ENCODE data around the gene LGR4. TPM values are rescaled to one million over a fixed set of nuclear protein-coding genes. Genes with fewer than 3 reads are reported as not detected.

Gene LGR4
- total and polyA plus RNA-seq, 2 donors (not counting 1 experiment from before 2014, with no cell fraction given) = 0.92 to 3.3 TPM

- no peaks in the 10 kb centered on the region for H3K9me3 Mint-ChIP-seq (ENCODE audit: insufficient read depth)
- 100% methylated on average over 2 of the region's 6 CpGs for WGBS (ENCODE audit: insufficient coverage)
- DNase-seq = no peak
- no peaks in the 10 kb centered on the region for H3K9me3 ChIP-seq (ENCODE audit: control extremely low read depth in 1 of 3, control insufficient read depth in 2 of 3, insufficient read depth in 1 of 3, low read length in 2 of 3)
- no peaks in the 10 kb centered on the region for H3K79me2 ChIP-seq (ENCODE audit: control insufficient read depth, insufficient read depth, low read length)
- H3K27ac ChIP-seq (ENCODE audit: low read length in 2 of 2) = no peak overlapping the region
- no peaks in the 10 kb centered on the region for H3K4me1 Mint-ChIP-seq
- no peak overlapping the region for H3K9ac ChIP-seq (ENCODE audit: low read length)
- H3K36me3 ChIP-seq (replicated peaks in 1 of 2; ENCODE audit: control extremely low read depth in 1 of 2, control insufficient read depth in 1 of 2, extremely low read depth in 1 of 2, insufficient read depth in 2 of 2, low read length in 1 of 2) = no peaks in the 10 kb centered on the region
- H2AFZ ChIP-seq (ENCODE audit: insufficient read depth, low read depth, low read length, poor library complexity, severe bottlenecking) = no peak overlapping the region
- ChIA-PET POLR2A (no interaction called here), CTCF (interaction anchor here (0.9 kb wide), 1 partner anchor 111 kb away, joined by 4 read pairs; no protein-coding TSS in a partner anchor)
- H3K4me1 ChIP-seq (ENCODE audit: control insufficient read depth in 2 of 2, insufficient read depth in 2 of 2, low read length in 2 of 2) = no peaks in the 10 kb centered on the region
- ATAC-seq (ENCODE audit: low read depth) = no peak
- no peaks in the 10 kb centered on the region for H3K27me3 Mint-ChIP-seq
- TF ChIP-seq EZH2 (IDR thresholded peaks at IDR 0.05; ENCODE audit: borderline replicate concordance, insufficient read depth, low read depth, low read length, poor library complexity, severe bottlenecking) (no peak), CTCF (IDR thresholded peaks at IDR 0.05) (no peak)
- H3K4me3 ChIP-seq (ENCODE audit: control extremely low read depth in 1 of 5, extremely low read depth in 1 of 5, insufficient read depth in 1 of 5, low read depth in 2 of 5, low read length in 4 of 5) = no peak overlapping the region
- intact Hi-C loops (cut with micrococcal nuclease) = no loop called here
- H4K20me1 ChIP-seq (ENCODE audit: control insufficient read depth, insufficient read depth, low read length, poor library complexity, severe bottlenecking) = no peaks in the 10 kb centered on the region
- H3K27me3 ChIP-seq (replicated peaks in 1 of 4; ENCODE audit: control extremely low read depth in 1 of 4, control insufficient read depth in 3 of 4, insufficient read depth in 4 of 4, low read length in 3 of 4) = no peaks in the 10 kb centered on the region
- no peak overlapping the region for H3K4me2 ChIP-seq (replicated peaks; ENCODE audit: low read depth, low read length, poor library complexity, severe bottlenecking)
- no peak overlapping the region for H3K27ac Mint-ChIP-seq
- H3K4me3 Mint-ChIP-seq = no peak overlapping the region
Observed at GRCh38 chr11:27373856-27374602, 98.6 kb downstream of the LGR4 start.

- H3K27me3 ChIP-seq (replicated peaks in 1 of 4; ENCODE audit: control extremely low read depth in 1 of 4, control insufficient read depth in 3 of 4, insufficient read depth in 4 of 4, low read length in 3 of 4) = no peaks in the 10 kb centered on the region
- H4K20me1 ChIP-seq (ENCODE audit: control insufficient read depth, insufficient read depth, low read length, poor library complexity, severe bottlenecking) = no peaks in the 10 kb centered on the region
- H3K27ac ChIP-seq (ENCODE audit: low read length in 2 of 2) = no peak overlapping the region
- no peaks in the 10 kb centered on the region for H3K79me2 ChIP-seq (ENCODE audit: control insufficient read depth, insufficient read depth, low read length)
- ChIA-PET CTCF (interaction anchor here (0.9 kb wide), 1 partner anchor 112 kb away, joined by 4 read pairs; no protein-coding TSS in a partner anchor), POLR2A (no interaction called here)
- H3K4me2 ChIP-seq (replicated peaks; ENCODE audit: low read depth, low read length, poor library complexity, severe bottlenecking) = no peak overlapping the region
- no peak overlapping the region for H3K4me3 ChIP-seq (ENCODE audit: control extremely low read depth in 1 of 5, extremely low read depth in 1 of 5, insufficient read depth in 1 of 5, low read depth in 2 of 5, low read length in 4 of 5)
- WGBS (ENCODE audit: insufficient coverage) = 63% methylated on average over 1 of the region's 3 CpGs
- no peaks in the 10 kb centered on the region for H3K4me1 ChIP-seq (ENCODE audit: control insufficient read depth in 2 of 2, insufficient read depth in 2 of 2, low read length in 2 of 2)
- no peaks in the 10 kb centered on the region for H3K9me3 ChIP-seq (ENCODE audit: control extremely low read depth in 1 of 3, control insufficient read depth in 2 of 3, insufficient read depth in 1 of 3, low read length in 2 of 3)
- ATAC-seq (ENCODE audit: low read depth) (no peak), DNase-seq (no peak)
- no peak overlapping the region for H3K9ac ChIP-seq (ENCODE audit: low read length)
- Mint-ChIP-seq H3K4me1 (no peaks in the 10 kb centered on the region), H3K27ac (no peak overlapping the region), H3K9me3 (ENCODE audit: insufficient read depth) (no peaks in the 10 kb centered on the region), H3K4me3 (no peak overlapping the region), H3K27me3 (no peaks in the 10 kb centered on the region)
- intact Hi-C loops (cut with micrococcal nuclease) = no loop called here
- H3K36me3 ChIP-seq (replicated peaks in 1 of 2; ENCODE audit: control extremely low read depth in 1 of 2, control insufficient read depth in 1 of 2, extremely low read depth in 1 of 2, insufficient read depth in 2 of 2, low read length in 1 of 2) = no peaks in the 10 kb centered on the region
- H2AFZ ChIP-seq (ENCODE audit: insufficient read depth, low read depth, low read length, poor library complexity, severe bottlenecking) = no peak overlapping the region
- TF ChIP-seq CTCF (IDR thresholded peaks at IDR 0.05) (no peak), EZH2 (IDR thresholded peaks at IDR 0.05; ENCODE audit: borderline replicate concordance, insufficient read depth, low read depth, low read length, poor library complexity, severe bottlenecking) (no peak)
Observed at GRCh38 chr11:27373392-27373791, 99.2 kb downstream of the LGR4 start.
